DOHH2 (cell line): ENCODE measurements around the gene DCANP1.

Experiments
- CTCF ChIP-seq: fragments of 200-600 bp; sonication (generic); IDR thresholded peaks from one replicate; pipeline ENCODE4 v1.5.1; 2014; ENCODE audit warnings: antibody characterized with exemption, mild to moderate bottlenecking, low read depth, low read length; ENCODE audit not compliant: poor library complexity, severe bottlenecking
- EZH2phosphoT487 ChIP-seq: fragments of 200-600 bp; sonication (generic); IDR thresholded peaks from 2 replicates; pipeline ENCODE4 v1.6.1; 2017; ENCODE audit warnings: borderline replicate concordance, mild to moderate bottlenecking, antibody characterized with exemption, low read length, moderate library complexity, mixed read lengths

GRCh38 chr5:135398160-135398854 lies 48.8 kb downstream of the DCANP1 start:
- TF ChIP-seq EZH2phosphoT487 (no peak), CTCF (no peak)
